Sigmoid colon (tissue), 4 donors: ENCODE measurements around the gene CSF3.

Experiments
- EP300 ChIP-seq, 4 donors: sonication (generic); formaldehyde crosslinking; IDR thresholded peaks; one replicate each; pipeline ENCODE4 v1.6.1; 2017; ENCODE audit warnings: antibody characterized with exemption in 4 of 4
- POLR2A ChIP-seq, 2 donors: fragments of 450-650 bp; IDR thresholded peaks; one replicate each; pipeline ENCODE4 v1.6.1; 2016; ENCODE audit warnings: antibody characterized with exemption in 2 of 2, mild to moderate bottlenecking in 2 of 2, moderate library complexity in 2 of 2
- TF ChIP-seq, protein P1 (sequence below), 4 experiments: fragments of 450-650 bp in 3 of 4; fragments of 200-600 bp in 1 of 4; IDR thresholded peaks; one replicate each; pipeline ENCODE4 v1.5.1; 2016 to 2019; ENCODE audit warnings: antibody characterized with exemption in 4 of 4, mild to moderate bottlenecking in 3 of 4, moderate library complexity in 2 of 4

DNA sequence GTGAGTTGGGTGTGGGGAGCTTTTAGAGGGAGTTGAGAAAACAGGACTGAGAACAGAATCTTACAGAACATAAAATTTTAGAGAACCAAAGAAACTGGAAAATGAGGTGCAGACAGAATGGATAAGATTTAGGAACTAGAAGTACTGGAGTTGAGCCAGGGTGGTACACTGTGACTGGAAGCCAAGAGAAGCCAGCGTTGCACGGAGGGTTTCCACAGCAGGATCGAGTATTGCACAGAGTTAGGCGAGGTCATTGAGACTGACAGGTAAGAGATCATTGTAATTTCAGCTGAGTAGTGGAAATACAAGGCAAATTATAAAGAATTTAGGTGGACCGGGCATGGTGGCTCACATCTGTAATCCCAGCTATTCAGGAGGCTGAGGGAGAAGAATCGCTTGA lies 45.9 kb upstream of the CSF3 start:
- TF ChIP-seq, protein P1, sequence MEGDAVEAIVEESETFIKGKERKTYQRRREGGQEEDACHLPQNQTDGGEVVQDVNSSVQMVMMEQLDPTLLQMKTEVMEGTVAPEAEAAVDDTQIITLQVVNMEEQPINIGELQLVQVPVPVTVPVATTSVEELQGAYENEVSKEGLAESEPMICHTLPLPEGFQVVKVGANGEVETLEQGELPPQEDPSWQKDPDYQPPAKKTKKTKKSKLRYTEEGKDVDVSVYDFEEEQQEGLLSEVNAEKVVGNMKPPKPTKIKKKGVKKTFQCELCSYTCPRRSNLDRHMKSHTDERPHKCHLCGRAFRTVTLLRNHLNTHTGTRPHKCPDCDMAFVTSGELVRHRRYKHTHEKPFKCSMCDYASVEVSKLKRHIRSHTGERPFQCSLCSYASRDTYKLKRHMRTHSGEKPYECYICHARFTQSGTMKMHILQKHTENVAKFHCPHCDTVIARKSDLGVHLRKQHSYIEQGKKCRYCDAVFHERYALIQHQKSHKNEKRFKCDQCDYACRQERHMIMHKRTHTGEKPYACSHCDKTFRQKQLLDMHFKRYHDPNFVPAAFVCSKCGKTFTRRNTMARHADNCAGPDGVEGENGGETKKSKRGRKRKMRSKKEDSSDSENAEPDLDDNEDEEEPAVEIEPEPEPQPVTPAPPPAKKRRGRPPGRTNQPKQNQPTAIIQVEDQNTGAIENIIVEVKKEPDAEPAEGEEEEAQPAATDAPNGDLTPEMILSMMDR (IDR thresholded peaks at IDR 0.05), result no peak
- TF ChIP-seq POLR2A (IDR thresholded peaks at IDR 0.05) (no peak), EP300 (IDR thresholded peaks at IDR 0.05) (no peak)
